ENCODE measurements around the gene TMEM123. TPM values are rescaled to one million over a fixed set of nuclear protein-coding genes. Genes with fewer than 3 reads are reported as not detected.

Gene TMEM123
- total and polyA plus RNA-seq, 2 of the 4 experiments (the other 2 are of a cell fraction): 96.9 to 127 TPM

DNA sequence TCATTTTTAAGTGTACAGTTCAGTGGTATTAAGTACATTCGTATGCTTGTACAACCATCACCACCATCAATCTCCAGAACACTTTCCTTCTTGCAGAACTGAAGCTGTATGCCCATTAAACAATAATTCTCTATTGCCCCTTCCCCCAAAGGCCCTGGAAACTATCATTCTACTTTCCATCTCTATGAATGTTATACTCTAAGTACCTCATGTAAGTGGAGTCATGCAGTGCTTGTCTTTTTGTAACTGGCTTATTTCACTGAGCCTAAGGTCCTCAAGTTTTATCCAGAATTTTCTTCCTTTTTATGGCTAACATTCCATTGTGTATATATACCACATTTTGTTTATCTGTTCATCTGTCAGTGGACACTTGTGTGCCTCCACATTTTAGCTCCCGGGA lies 48.3 kb upstream of the TMEM123 start:
- no peak overlapping the region for H2AK9ac ChIP-seq (replicated peaks; ENCODE audit: low read depth, low read length, poor library complexity)
- in situ Hi-C loops (cut with MboI; ENCODE audit: low sequenced_read_pairs): no loop called here
- no peak overlapping the region for H3K18ac ChIP-seq (ENCODE audit: low read depth, low read length)
- POLR2A ChIA-PET (ENCODE audit: unreplicated experiment): no interaction called here
- no peak overlapping the region for H3K4me3 ChIP-seq (ENCODE audit: insufficient read depth, low read depth, low read length)
- H2BK20ac ChIP-seq (ENCODE audit: low read depth, low read length): no peak overlapping the region
- DNase-seq (no peak), ATAC-seq (ENCODE audit: low read depth) (no peak)
- dilution Hi-C loops (cut with HindIII; ENCODE audit: low sequenced_read_pairs, unreplicated experiment): no loop called here
- H3K9ac ChIP-seq (ENCODE audit: low read depth, low read length): no peak overlapping the region
- no peak overlapping the region for H3K4ac ChIP-seq (ENCODE audit: low read depth, low read length)
- CTCF ChIA-PET: interaction anchor here (1.0 kb wide), 1 partner anchor 165 kb away, joined by 4 read pairs; no protein-coding TSS in a partner anchor
- no peak overlapping the region for H3K56ac ChIP-seq (ENCODE audit: extremely low read depth, insufficient read depth, low read length)
- no peaks in the 10 kb centered on the region for H3K9me1 ChIP-seq (ENCODE audit: insufficient read depth, low read length)
- no TSS peak for BruUV-seq (replicated peaks)
- H4K91ac ChIP-seq (ENCODE audit: insufficient read depth, low read depth, low read length): no peak overlapping the region
- no peak overlapping the region for H4K5ac ChIP-seq (ENCODE audit: low read depth, low read length)
- no peak for TF ChIP-seq MXI1 (IDR thresholded peaks at IDR 0.05; ENCODE audit: borderline replicate concordance, low read depth, low read length)
- no peak for TF ChIP-seq FOS (IDR thresholded peaks at IDR 0.05; ENCODE audit: low read depth, low read length)
- no peak for TF ChIP-seq BHLHE40 (IDR thresholded peaks at IDR 0.05; ENCODE audit: low read depth, low read length)
- TF ChIP-seq CEBPB (IDR thresholded peaks at IDR 0.05; ENCODE audit: low read depth, low read length): no peak
- no peak for TF ChIP-seq CTCF (conservative IDR thresholded peaks at IDR 0.05; ENCODE audit: low read depth, low read length)
- TF ChIP-seq, protein P1, sequence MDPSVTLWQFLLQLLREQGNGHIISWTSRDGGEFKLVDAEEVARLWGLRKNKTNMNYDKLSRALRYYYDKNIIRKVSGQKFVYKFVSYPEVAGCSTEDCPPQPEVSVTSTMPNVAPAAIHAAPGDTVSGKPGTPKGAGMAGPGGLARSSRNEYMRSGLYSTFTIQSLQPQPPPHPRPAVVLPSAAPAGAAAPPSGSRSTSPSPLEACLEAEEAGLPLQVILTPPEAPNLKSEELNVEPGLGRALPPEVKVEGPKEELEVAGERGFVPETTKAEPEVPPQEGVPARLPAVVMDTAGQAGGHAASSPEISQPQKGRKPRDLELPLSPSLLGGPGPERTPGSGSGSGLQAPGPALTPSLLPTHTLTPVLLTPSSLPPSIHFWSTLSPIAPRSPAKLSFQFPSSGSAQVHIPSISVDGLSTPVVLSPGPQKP (IDR thresholded peaks at IDR 0.05; ENCODE audit: borderline replicate concordance, low read depth, low read length): no peak
- no peak for TF ChIP-seq RCOR1 (IDR thresholded peaks at IDR 0.05; ENCODE audit: insufficient replicate concordance, low read length)
- no peak for TF ChIP-seq MAZ (IDR thresholded peaks at IDR 0.05; ENCODE audit: borderline replicate concordance, low read depth, low read length)
- no peak for TF ChIP-seq CHD1 (IDR thresholded peaks at IDR 0.05; ENCODE audit: low read depth, low read length)
- TF ChIP-seq POLR2A (IDR thresholded peaks at IDR 0.05; ENCODE audit: low read depth, low read length): no peak
- H3K14ac ChIP-seq (replicated peaks; ENCODE audit: low read depth, low read length): no peak overlapping the region
- no peak overlapping the region for H2BK5ac ChIP-seq (ENCODE audit: low read depth, low read length, poor library complexity, severe bottlenecking)
- no peaks in the 10 kb centered on the region for H3K4me1 ChIP-seq (ENCODE audit: control insufficient read depth, insufficient read depth, low read length)
- H4K8ac ChIP-seq (ENCODE audit: low read depth in 2 of 2, low read length in 2 of 2): no peak overlapping the region
- intact Hi-C loops (cut with micrococcal nuclease): no loop called here
- H2BK120ac ChIP-seq (ENCODE audit: low read depth, low read length): no peak overlapping the region
- H2BK15ac ChIP-seq (ENCODE audit: low read depth, low read length): no peak overlapping the region
- H3K27ac ChIP-seq (ENCODE audit: insufficient read depth, low read length): no peak overlapping the region
- no peaks in the 10 kb centered on the region for H3K36me3 ChIP-seq (ENCODE audit: control insufficient read depth, insufficient read depth, low read length)
- H3K79me1 ChIP-seq (ENCODE audit: low read depth in 1 of 2, low read length in 2 of 2): no peaks in the 10 kb centered on the region
- no peaks in the 10 kb centered on the region for H3K9me3 ChIP-seq (ENCODE audit: control insufficient read depth, insufficient read depth, low read length)
- H3K27me3 ChIP-seq (ENCODE audit: control insufficient read depth, insufficient read depth, low read length): no peaks in the 10 kb centered on the region
- no peak overlapping the region for H2AK5ac ChIP-seq (ENCODE audit: low read depth, low read length)
- no peaks in the 10 kb centered on the region for H4K20me1 ChIP-seq (ENCODE audit: insufficient read depth, low read length)
- no peak overlapping the region for H3K23ac ChIP-seq (ENCODE audit: low read depth, low read length)
- no CpG with 5 or more reads among the region's 2 CpGs for WGBS, 2 experiments (ENCODE audit: extremely low coverage in 2 of 2, insufficient read length in 1 of 2)
- no peak overlapping the region for H2AFZ ChIP-seq (replicated peaks; ENCODE audit: low read length, poor library complexity)
- H3K4me2 ChIP-seq (ENCODE audit: low read depth, low read length): peak overlapping the region; percentile 31; the same call in 1 of the 2 replicates
